D721Med (cell line): Measurements from ENCODE around the gene PIM3.

Experiments used
- DNase-seq: peaks from one replicate; pipeline ENCODE4 v3.0.0; 2011; ENCODE audit warnings: low spot score; ENCODE audit not compliant: insufficient read length
- FAIRE-seq: peaks from 2 replicates; lab custom pipeline; 2011; peaks lifted over from hg19 to GRCh38; lab: Jason Lieb, UNC
- CTCF ChIP-seq: IDR thresholded peaks from 2 replicates; pipeline ENCODE4 v1.5.1; 2012; ENCODE audit warnings: mild to moderate bottlenecking, control low read depth; ENCODE audit not compliant: insufficient read depth; ENCODE audit errors: missing control alignments

PIM3 gene

GRCh38 chr22:49946612-49947295 lies 13.8 kb upstream of the PIM3 start:
- DNase-seq (no peak), FAIRE-seq (no peak)
- no peak for TF ChIP-seq CTCF

- TF ChIP-seq CTCF: no peak
- FAIRE-seq: no peak
- DNase-seq: no peak
Measured at GRCh38 chr22:49947296-49947622, 13.3 kb upstream of the PIM3 start.

GRCh38 chr22:49948116-49948957 lies 12.2 kb upstream of the PIM3 start:
- FAIRE-seq (no peak), DNase-seq (no peak)
- no peak for TF ChIP-seq CTCF

- DNase-seq (no peak), FAIRE-seq (no peak)
- no peak for TF ChIP-seq CTCF
Measured at GRCh38 chr22:49948958-49949913, 11.3 kb upstream of the PIM3 start.

- FAIRE-seq (no peak), DNase-seq (no peak)
- TF ChIP-seq CTCF: no peak
Measured at GRCh38 chr22:49949914-49950292, 10.7 kb upstream of the PIM3 start.

- DNase-seq: no peak
- no peak for FAIRE-seq
- no peak for TF ChIP-seq CTCF
Measured at GRCh38 chr22:49950396-49950994, 10.1 kb upstream of the PIM3 start.
